ENCODE results near the gene PARD3B. TPM values are rescaled to one million over a fixed set of nuclear protein-coding genes. Genes with fewer than 3 reads are reported as not detected.

The PARD3B gene
- total RNA-seq, 1 experiment from 2014 or later: 3.9 TPM

DNA sequence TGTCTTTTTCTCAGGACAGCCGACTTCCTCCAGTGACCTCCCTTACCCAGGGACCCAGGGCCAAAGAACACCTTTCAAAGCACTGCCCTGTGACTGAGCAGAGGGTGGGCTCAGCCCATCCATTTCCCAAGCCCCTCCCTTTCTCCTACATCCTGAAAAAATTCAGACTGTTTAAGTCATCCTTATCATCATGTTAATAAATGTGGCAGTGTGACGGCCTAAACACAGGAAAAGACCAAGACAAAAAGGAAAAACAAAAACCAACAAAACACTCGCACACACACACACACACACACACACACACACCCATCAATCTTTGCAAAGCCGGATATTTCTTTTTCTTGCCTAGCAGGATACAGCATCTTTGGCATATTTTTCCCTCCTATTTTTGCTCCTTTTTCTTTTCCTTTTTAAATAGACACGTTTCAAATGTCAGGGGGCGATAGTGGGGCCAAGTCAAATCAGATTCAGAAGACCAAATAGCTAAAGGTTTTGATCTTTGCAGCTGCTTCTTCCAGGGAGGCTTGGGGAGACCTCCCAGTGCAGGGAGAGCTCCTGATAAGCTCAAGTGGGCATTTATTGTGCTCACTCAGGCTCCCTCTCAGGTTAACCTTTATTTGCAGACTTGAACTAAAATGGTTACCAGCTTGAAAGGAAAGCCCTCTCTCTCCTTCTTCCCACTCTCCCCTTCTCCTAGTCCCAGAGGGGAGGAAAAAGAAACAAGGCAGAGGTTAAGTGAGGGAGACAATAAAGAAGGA, 1097.5 kb downstream of the PARD3B start:
- Histone ChIP-seq H3K4me1 (ENCODE audit: insufficient read depth, low read length) (peaks cover 7% of the 10 kb centered on the region), H3K9me3 (ENCODE audit: low read length) (no peaks in the 10 kb centered on the region), H3K4me2 (ENCODE audit: low read length) (no peak overlapping the region), H3K79me2 (ENCODE audit: low read length) (no peaks in the 10 kb centered on the region), H3K4me3 (ENCODE audit: low read length) (no peak overlapping the region), H3K27ac (ENCODE audit: low read length) (no peak overlapping the region), H3K36me3 (ENCODE audit: low read depth, low read length) (no peaks in the 10 kb centered on the region), H4K20me1 (ENCODE audit: low read length) (no peaks in the 10 kb centered on the region), H3K9ac (ENCODE audit: low read length) (no peak overlapping the region), H3K9me2 (replicated peaks; ENCODE audit: low read length) (no peaks in the 10 kb centered on the region), H3F3A (ENCODE audit: low read length, unreplicated experiment) (no peaks in the 10 kb centered on the region), H3K27me3 (ENCODE audit: low read length) (no peaks in the 10 kb centered on the region), H2AFZ (ENCODE audit: low read length) (no peak overlapping the region)
- ATAC-seq (no peak), DNase-seq (no peak)
- BruUV-seq (replicated peaks): no TSS peak
- intact Hi-C loops (cut with micrococcal nuclease): no loop called here
- ChIA-PET POLR2A (ENCODE audit: unreplicated experiment) (interaction anchor here (0.6 to 0.7 kb wide), 2 partner anchors 118 to 266 kb away, joined by 4 to 5 read pairs; no protein-coding TSS in a partner anchor), CTCF (no interaction called here)
- TF ChIP-seq EZH2 (IDR thresholded peaks at IDR 0.05; ENCODE audit: low read length, unreplicated experiment) (no peak), CTCF (conservative IDR thresholded peaks at IDR 0.05; ENCODE audit: low read depth, low read length) (no peak), EZH2phosphoT487 (IDR thresholded peaks at IDR 0.05; ENCODE audit: borderline replicate concordance, low read length) (no peak)

GRCh38 chr2:205643391-205643885, 1098.2 kb downstream of the PARD3B start:
- H3K79me2 ChIP-seq (ENCODE audit: low read length): no peaks in the 10 kb centered on the region
- peak overlapping the region; percentile 36; the same call in 1 of the 2 replicates for H3K4me2 ChIP-seq (ENCODE audit: low read length)
- H3K4me1 ChIP-seq (ENCODE audit: insufficient read depth, low read length): peaks cover 4% of the 10 kb centered on the region
- no peak overlapping the region for H2AFZ ChIP-seq (ENCODE audit: low read length)
- CTCF ChIA-PET: no interaction called here
- H4K20me1 ChIP-seq (ENCODE audit: low read length): no peaks in the 10 kb centered on the region
- ATAC-seq (no peak), DNase-seq (no peak)
- no TSS peak for BruUV-seq (replicated peaks)
- no peak overlapping the region for H3K27ac ChIP-seq (ENCODE audit: low read length)
- H3K4me3 ChIP-seq (ENCODE audit: low read length): no peak overlapping the region
- POLR2A ChIA-PET (ENCODE audit: unreplicated experiment): interaction anchor here (0.6 to 0.7 kb wide), 2 partner anchors 119 to 265 kb away, joined by 4 to 5 read pairs; no protein-coding TSS in a partner anchor
- no peaks in the 10 kb centered on the region for H3K9me2 ChIP-seq (replicated peaks; ENCODE audit: low read length)
- no peak overlapping the region for H3K9ac ChIP-seq (ENCODE audit: low read length)
- H3K27me3 ChIP-seq (ENCODE audit: low read length): no peaks in the 10 kb centered on the region
- H3K9me3 ChIP-seq (ENCODE audit: low read length): no peaks in the 10 kb centered on the region
- intact Hi-C loops (cut with micrococcal nuclease): no loop called here
- H3F3A ChIP-seq (ENCODE audit: low read length, unreplicated experiment): no peaks in the 10 kb centered on the region
- TF ChIP-seq CTCF (conservative IDR thresholded peaks at IDR 0.05; ENCODE audit: low read depth, low read length): no peak
- no peak for TF ChIP-seq EZH2 (IDR thresholded peaks at IDR 0.05; ENCODE audit: low read length, unreplicated experiment)
- no peak for TF ChIP-seq EZH2phosphoT487 (IDR thresholded peaks at IDR 0.05; ENCODE audit: borderline replicate concordance, low read length)
- H3K36me3 ChIP-seq (ENCODE audit: low read depth, low read length): no peaks in the 10 kb centered on the region

DNA sequence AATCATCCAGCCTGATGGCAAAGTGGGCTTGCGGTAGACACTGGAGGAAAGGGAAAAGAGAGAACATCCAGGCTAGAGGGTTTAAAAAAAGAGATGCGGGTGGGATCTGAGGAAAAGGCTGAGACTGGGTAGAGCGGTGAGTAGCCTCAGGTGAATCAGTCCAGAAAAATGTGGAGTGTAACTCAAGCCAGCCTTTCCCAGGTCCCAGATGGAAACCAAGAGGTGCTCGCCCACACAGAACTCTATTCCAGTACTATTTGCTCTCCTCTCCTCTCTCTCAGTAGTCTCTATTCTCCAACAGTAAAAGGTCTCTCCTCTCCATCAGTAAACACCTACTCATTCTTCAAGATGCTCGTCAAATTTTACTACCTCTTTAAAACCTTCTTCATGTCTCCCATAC, 1098.7 kb downstream of the PARD3B start:
- Histone ChIP-seq H4K20me1 (ENCODE audit: low read length) (no peaks in the 10 kb centered on the region), H2AFZ (ENCODE audit: low read length) (peak overlapping the region; percentile 21; the same call in 1 of the 2 replicates), H3K4me2 (ENCODE audit: low read length) (peak overlapping the region; percentile 36), H3K4me1 (ENCODE audit: insufficient read depth, low read length) (peaks cover 4% of the 10 kb centered on the region), H3K9ac (ENCODE audit: low read length) (no peak overlapping the region), H3K27ac (ENCODE audit: low read length) (0 out of 2 replicates have a peak overlapping the region, but pooled peaks have one; percentile 5), H3K79me2 (ENCODE audit: low read length) (no peaks in the 10 kb centered on the region), H3K27me3 (ENCODE audit: low read length) (no peaks in the 10 kb centered on the region), H3K9me2 (replicated peaks; ENCODE audit: low read length) (no peaks in the 10 kb centered on the region), H3K4me3 (ENCODE audit: low read length) (no peak overlapping the region), H3K9me3 (ENCODE audit: low read length) (no peaks in the 10 kb centered on the region), H3F3A (ENCODE audit: low read length, unreplicated experiment) (no peaks in the 10 kb centered on the region), H3K36me3 (ENCODE audit: low read depth, low read length) (no peaks in the 10 kb centered on the region)
- ChIA-PET CTCF (no interaction called here), POLR2A (ENCODE audit: unreplicated experiment) (no interaction called here)
- ATAC-seq (peak; percentile 60), DNase-seq (peak; percentile 68)
- intact Hi-C loops (cut with micrococcal nuclease): no loop called here
- TF ChIP-seq EZH2phosphoT487 (IDR thresholded peaks at IDR 0.05; ENCODE audit: borderline replicate concordance, low read length) (no peak), EZH2 (IDR thresholded peaks at IDR 0.05; ENCODE audit: low read length, unreplicated experiment) (no peak), CTCF (conservative IDR thresholded peaks at IDR 0.05; ENCODE audit: low read depth, low read length) (no peak)
- no TSS peak for BruUV-seq (replicated peaks)

All from PC-3 (cell line).